Mammary epithelial cell (primary cell): ENCODE data around the gene PARD3.

Experiments used
- EZH2 ChIP-seq: IDR thresholded peaks from 2 replicates; pipeline ENCODE4 v1.6.1; 2012; ENCODE audit warnings: low read length, inconsistent platforms, borderline replicate concordance
- TF ChIP-seq, protein P1 (sequence below), 2 donors: IDR thresholded peaks in 1 of 2; conservative IDR thresholded peaks in 1 of 2; 2 replicates each; pipeline ENCODE4 v1.5.1; 2011 to 2012; ENCODE audit warnings: inconsistent platforms in 2 of 2, low read length in 2 of 2, mild to moderate bottlenecking in 2 of 2, control low read depth in 1 of 2, low read depth in 1 of 2; ENCODE audit not compliant: insufficient read depth in 1 of 2; ENCODE audit errors: extremely low read depth in 1 of 2

DNA sequence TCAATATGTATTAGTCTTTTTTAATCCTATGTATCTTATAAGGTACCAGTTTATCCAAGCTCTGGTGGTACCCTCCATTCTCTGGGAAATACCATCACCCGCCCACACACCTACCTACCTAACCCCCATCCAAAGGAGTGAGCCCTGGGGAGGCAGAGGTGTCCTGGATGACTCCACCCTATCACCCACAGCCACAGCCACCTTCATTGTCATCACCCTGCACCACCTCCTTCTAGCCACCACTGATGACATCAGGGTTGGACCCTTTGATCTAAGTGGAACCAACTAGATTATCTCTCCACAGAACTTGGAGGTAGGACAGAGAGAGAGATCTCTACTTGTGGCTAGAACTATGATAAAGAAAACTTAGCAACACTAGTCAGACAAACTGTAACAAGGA is 259.4 kb downstream of the PARD3 start:
- TF ChIP-seq, protein P1, sequence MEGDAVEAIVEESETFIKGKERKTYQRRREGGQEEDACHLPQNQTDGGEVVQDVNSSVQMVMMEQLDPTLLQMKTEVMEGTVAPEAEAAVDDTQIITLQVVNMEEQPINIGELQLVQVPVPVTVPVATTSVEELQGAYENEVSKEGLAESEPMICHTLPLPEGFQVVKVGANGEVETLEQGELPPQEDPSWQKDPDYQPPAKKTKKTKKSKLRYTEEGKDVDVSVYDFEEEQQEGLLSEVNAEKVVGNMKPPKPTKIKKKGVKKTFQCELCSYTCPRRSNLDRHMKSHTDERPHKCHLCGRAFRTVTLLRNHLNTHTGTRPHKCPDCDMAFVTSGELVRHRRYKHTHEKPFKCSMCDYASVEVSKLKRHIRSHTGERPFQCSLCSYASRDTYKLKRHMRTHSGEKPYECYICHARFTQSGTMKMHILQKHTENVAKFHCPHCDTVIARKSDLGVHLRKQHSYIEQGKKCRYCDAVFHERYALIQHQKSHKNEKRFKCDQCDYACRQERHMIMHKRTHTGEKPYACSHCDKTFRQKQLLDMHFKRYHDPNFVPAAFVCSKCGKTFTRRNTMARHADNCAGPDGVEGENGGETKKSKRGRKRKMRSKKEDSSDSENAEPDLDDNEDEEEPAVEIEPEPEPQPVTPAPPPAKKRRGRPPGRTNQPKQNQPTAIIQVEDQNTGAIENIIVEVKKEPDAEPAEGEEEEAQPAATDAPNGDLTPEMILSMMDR (conservative IDR thresholded peaks at IDR 0.05 in 1 of 2, IDR thresholded peaks at IDR 0.05 in 1 of 2; ENCODE audit: extremely low read depth in 1 of 2, insufficient read depth in 1 of 2, low read depth in 1 of 2, low read length in 2 of 2): no peak
- no peak for TF ChIP-seq EZH2
